Trophoblast cell (in vitro differentiated cells and primary cell): ENCODE measurements around the gene ALOX5AP.

Experiments used
- DNase-seq, 2 donors: peaks; one replicate each; pipeline ENCODE4 v3.0.0-alpha.2; 2016
- H2AFZ ChIP-seq: 2 replicates; pipeline ENCODE4 v1.6.1; 2013; ENCODE audit warnings: low read length, moderate library complexity, mild to moderate bottlenecking; ENCODE audit not compliant: insufficient read depth, poor library complexity
- H2AK5ac ChIP-seq: 2 replicates; pipeline ENCODE4 v1.6.1; 2013; ENCODE audit warnings: mild to moderate bottlenecking, low read length
- H2BK120ac ChIP-seq: 2 replicates; pipeline ENCODE4 v1.6.1; 2013; ENCODE audit warnings: low read length, mild to moderate bottlenecking, moderate library complexity; ENCODE audit not compliant: insufficient read depth, poor library complexity
- H2BK12ac ChIP-seq: 2 replicates; pipeline ENCODE4 v1.6.1; 2013; ENCODE audit warnings: mild to moderate bottlenecking, low read length, moderate library complexity
- H2BK5ac ChIP-seq: 2 replicates; pipeline ENCODE4 v1.6.1; 2013; ENCODE audit warnings: low read length, low read depth, moderate library complexity, mild to moderate bottlenecking; ENCODE audit not compliant: poor library complexity
- H3K14ac ChIP-seq: 2 replicates; pipeline ENCODE4 v1.6.1; 2013; ENCODE audit warnings: mild to moderate bottlenecking, low read length
- H3K18ac ChIP-seq: 2 replicates; pipeline ENCODE4 v1.6.1; 2013; ENCODE audit warnings: mild to moderate bottlenecking, low read length
- H3K23ac ChIP-seq: 2 replicates; pipeline ENCODE4 v1.6.1; 2013; ENCODE audit warnings: low read length
- H3K27ac ChIP-seq: 2 replicates; pipeline ENCODE4 v1.5.1; 2013; ENCODE audit warnings: low read depth, mild to moderate bottlenecking, inconsistent platforms, low read length, moderate library complexity
- H3K27me3 ChIP-seq: 2 replicates; pipeline ENCODE4 v1.6.1; 2013; ENCODE audit warnings: inconsistent platforms, mild to moderate bottlenecking, low read length, moderate library complexity; ENCODE audit not compliant: insufficient read depth
- H3K36me3 ChIP-seq, 2 experiments: 1 replicate in 1 of 2; 2 replicates in 1 of 2; pipeline ENCODE4 v1.6.1; 2013; ENCODE audit warnings: low read length in 2 of 2, mild to moderate bottlenecking in 2 of 2, moderate library complexity in 1 of 2; ENCODE audit not compliant: insufficient read depth in 2 of 2, control insufficient read depth in 1 of 2
- H3K4ac ChIP-seq: 2 replicates; pipeline ENCODE4 v1.6.1; 2013; ENCODE audit warnings: low read depth, mild to moderate bottlenecking, low read length, moderate library complexity
- H3K4me1 ChIP-seq, 2 experiments: 1 replicate in 1 of 2; 2 replicates in 1 of 2; pipeline ENCODE4 v1.6.1; 2013; ENCODE audit warnings: low read length in 2 of 2, mild to moderate bottlenecking in 2 of 2, moderate library complexity in 1 of 2; ENCODE audit not compliant: insufficient read depth in 2 of 2, control insufficient read depth in 1 of 2
- H3K4me2 ChIP-seq: 2 replicates; pipeline ENCODE4 v1.6.1; 2013; ENCODE audit warnings: inconsistent platforms, mild to moderate bottlenecking, low read length, moderate library complexity
- H3K4me3 ChIP-seq: 2 replicates; pipeline ENCODE4 v1.5.1; 2013; ENCODE audit warnings: mild to moderate bottlenecking, low read depth, low read length, inconsistent platforms
- H3K79me1 ChIP-seq: one replicate; pipeline ENCODE4 v1.6.1; 2013; ENCODE audit warnings: low read length
- H3K79me2 ChIP-seq: 2 replicates; pipeline ENCODE4 v1.6.1; 2013; ENCODE audit warnings: low read length, mild to moderate bottlenecking; ENCODE audit not compliant: control insufficient read depth, insufficient read depth, poor library complexity
- H3K9ac ChIP-seq: 2 replicates; pipeline ENCODE4 v1.6.1; 2013; ENCODE audit warnings: mild to moderate bottlenecking, low read length
- H3K9me3 ChIP-seq: 2 replicates; pipeline ENCODE4 v1.6.1; 2013; ENCODE audit warnings: low read depth, mild to moderate bottlenecking, control low read depth, inconsistent platforms, low read length; ENCODE audit not compliant: insufficient read depth
- H4K12ac ChIP-seq: 2 replicates; pipeline ENCODE4 v1.6.1; 2013; ENCODE audit warnings: low read depth, mild to moderate bottlenecking, low read length, moderate library complexity
- H4K8ac ChIP-seq: 2 replicates; pipeline ENCODE4 v1.6.1; 2013; ENCODE audit warnings: low read depth, mild to moderate bottlenecking, low read length, moderate library complexity
- H4K91ac ChIP-seq: one replicate; pipeline ENCODE4 v1.6.1; 2013; ENCODE audit warnings: low read depth, mild to moderate bottlenecking, low read length, moderate library complexity
- WGBS: extraction: QIAGEN DNeasy Blood & Tissue Kit; methylation state at CpG from one replicate; pipeline ENCODE4 v1.1.7; 2013; ENCODE audit warnings: missing lambda C conversion rate; ENCODE audit not compliant: insufficient read length, insufficient coverage; ENCODE audit errors: extremely low coverage; 5-methylcytosine and 5-hydroxymethylcytosine counted together

ALOX5AP gene

GRCh38 chr13:30697996-30698401 lies 37.3 kb upstream of the ALOX5AP start:
- Histone ChIP-seq H2AFZ (no peak overlapping the region), H3K4me3 (no peak overlapping the region), H3K79me2 (no peaks in the 10 kb centered on the region), H3K14ac (no peak overlapping the region), H3K27me3 (no peaks in the 10 kb centered on the region), H2BK5ac (no peak overlapping the region), H4K12ac (no peak overlapping the region), H2BK120ac (no peak overlapping the region), H3K4ac (no peak overlapping the region), H3K18ac (no peak overlapping the region), H3K4me1 (peaks cover 11 to 13% of the 10 kb centered on the region in 2 experiments), H3K27ac (no peak overlapping the region), H2AK5ac (no peak overlapping the region), H3K9me3 (no peaks in the 10 kb centered on the region), H3K79me1 (peaks cover 6% of the 10 kb centered on the region), H3K9ac (no peak overlapping the region), H3K4me2 (no peak overlapping the region), H4K91ac (no peak overlapping the region), H3K36me3 (no peaks in the 10 kb centered on the region), H2BK12ac (no peak overlapping the region), H4K8ac (no peak overlapping the region), H3K23ac (no peak overlapping the region)
- DNase-seq: no peak
- no CpG with 5 or more reads among the region's 7 CpGs for WGBS

GRCh38 chr13:30698488-30699005 lies 36.8 kb upstream of the ALOX5AP start:
- no peaks in the 10 kb centered on the region for H3K36me3 ChIP-seq
- peaks cover 11 to 13% of the 10 kb centered on the region in 2 experiments for H3K4me1 ChIP-seq
- H3K79me2 ChIP-seq: no peaks in the 10 kb centered on the region
- H3K9ac ChIP-seq: no peak overlapping the region
- H3K4me2 ChIP-seq: no peak overlapping the region
- no peak overlapping the region for H4K91ac ChIP-seq
- H3K27me3 ChIP-seq: no peaks in the 10 kb centered on the region
- no peak overlapping the region for H4K8ac ChIP-seq
- no peak overlapping the region for H2BK120ac ChIP-seq
- no peak overlapping the region for H3K23ac ChIP-seq
- no peak overlapping the region for H2AFZ ChIP-seq
- DNase-seq: no peak
- H2BK12ac ChIP-seq: no peak overlapping the region
- no peak overlapping the region for H2AK5ac ChIP-seq
- no peak overlapping the region for H3K4me3 ChIP-seq
- no peak overlapping the region for H4K12ac ChIP-seq
- H3K79me1 ChIP-seq: peaks cover 6% of the 10 kb centered on the region
- H3K27ac ChIP-seq: no peak overlapping the region
- H2BK5ac ChIP-seq: no peak overlapping the region
- no peak overlapping the region for H3K14ac ChIP-seq
- no CpG with 5 or more reads among the region's 15 CpGs for WGBS
- H3K18ac ChIP-seq: no peak overlapping the region
- H3K9me3 ChIP-seq: no peaks in the 10 kb centered on the region
- no peak overlapping the region for H3K4ac ChIP-seq

GRCh38 chr13:30700364-30700763 lies 35.0 kb upstream of the ALOX5AP start:
- Histone ChIP-seq H3K27ac (no peak overlapping the region), H3K27me3 (no peaks in the 10 kb centered on the region), H3K9me3 (no peaks in the 10 kb centered on the region), H3K79me2 (no peaks in the 10 kb centered on the region), H2BK12ac (no peak overlapping the region), H3K4me2 (no peak overlapping the region), H3K18ac (no peak overlapping the region), H2AFZ (no peak overlapping the region), H4K8ac (no peak overlapping the region), H2BK120ac (no peak overlapping the region), H2AK5ac (no peak overlapping the region), H3K36me3 (no peaks in the 10 kb centered on the region), H4K12ac (no peak overlapping the region), H3K14ac (no peak overlapping the region), H4K91ac (no peak overlapping the region), H3K4me1 (peaks cover 11 to 13% of the 10 kb centered on the region in 2 experiments), H3K4me3 (no peak overlapping the region), H3K79me1 (peaks cover 4% of the 10 kb centered on the region), H3K9ac (no peak overlapping the region), H3K23ac (no peak overlapping the region), H3K4ac (no peak overlapping the region), H2BK5ac (no peak overlapping the region)
- no CpG with 5 or more reads among the region's 5 CpGs for WGBS
- DNase-seq: no peak

GRCh38 chr13:30702006-30702405 lies 33.3 kb upstream of the ALOX5AP start:
- H4K91ac ChIP-seq: no peak overlapping the region
- no peak overlapping the region for H2BK12ac ChIP-seq
- no peak overlapping the region for H3K9ac ChIP-seq
- H3K9me3 ChIP-seq: no peaks in the 10 kb centered on the region
- no peak overlapping the region for H3K4ac ChIP-seq
- H3K27me3 ChIP-seq: no peaks in the 10 kb centered on the region
- H3K4me1 ChIP-seq: peaks cover 3 to 4% of the 10 kb centered on the region in 2 experiments
- no peaks in the 10 kb centered on the region for H3K79me1 ChIP-seq
- no peak overlapping the region for H3K14ac ChIP-seq
- no peak overlapping the region for H4K12ac ChIP-seq
- no peak overlapping the region for H4K8ac ChIP-seq
- no peak overlapping the region for H3K4me2 ChIP-seq
- no peak for DNase-seq
- no peak overlapping the region for H3K23ac ChIP-seq
- no peak overlapping the region for H2BK5ac ChIP-seq
- H3K18ac ChIP-seq: no peak overlapping the region
- H3K79me2 ChIP-seq: no peaks in the 10 kb centered on the region
- no peak overlapping the region for H3K4me3 ChIP-seq
- no peaks in the 10 kb centered on the region for H3K36me3 ChIP-seq
- no peak overlapping the region for H2AFZ ChIP-seq
- H2AK5ac ChIP-seq: no peak overlapping the region
- no peak overlapping the region for H2BK120ac ChIP-seq
- no peak overlapping the region for H3K27ac ChIP-seq
- WGBS: no CpG with 5 or more reads among the region's 4 CpGs
